Skin epidermis (tissue), 12 donors: ENCODE data around the gene NSMF.
A peak's percentile ranks its signal among the peaks of the same experiment; 100 is the strongest.

Experiments used
- H3K27ac ChIP-seq, 21 experiments: fragments of 200-600 bp; sonication (generic) in 11 of 21; one replicate each; pipeline ENCODE4 v1.5.0; 2020; ENCODE audit warnings: mild to moderate bottlenecking in 3 of 21, inconsistent platforms in 2 of 21, moderate library complexity in 2 of 21
- H3K4me3 ChIP-seq, 7 experiments: fragments of 200-600 bp; sonication (generic) in 2 of 7; one replicate each; pipeline ENCODE4 v1.5.0; 2020; ENCODE audit warnings: inconsistent platforms in 2 of 7, mild to moderate bottlenecking in 2 of 7, moderate library complexity in 1 of 7

Gene NSMF

DNA sequence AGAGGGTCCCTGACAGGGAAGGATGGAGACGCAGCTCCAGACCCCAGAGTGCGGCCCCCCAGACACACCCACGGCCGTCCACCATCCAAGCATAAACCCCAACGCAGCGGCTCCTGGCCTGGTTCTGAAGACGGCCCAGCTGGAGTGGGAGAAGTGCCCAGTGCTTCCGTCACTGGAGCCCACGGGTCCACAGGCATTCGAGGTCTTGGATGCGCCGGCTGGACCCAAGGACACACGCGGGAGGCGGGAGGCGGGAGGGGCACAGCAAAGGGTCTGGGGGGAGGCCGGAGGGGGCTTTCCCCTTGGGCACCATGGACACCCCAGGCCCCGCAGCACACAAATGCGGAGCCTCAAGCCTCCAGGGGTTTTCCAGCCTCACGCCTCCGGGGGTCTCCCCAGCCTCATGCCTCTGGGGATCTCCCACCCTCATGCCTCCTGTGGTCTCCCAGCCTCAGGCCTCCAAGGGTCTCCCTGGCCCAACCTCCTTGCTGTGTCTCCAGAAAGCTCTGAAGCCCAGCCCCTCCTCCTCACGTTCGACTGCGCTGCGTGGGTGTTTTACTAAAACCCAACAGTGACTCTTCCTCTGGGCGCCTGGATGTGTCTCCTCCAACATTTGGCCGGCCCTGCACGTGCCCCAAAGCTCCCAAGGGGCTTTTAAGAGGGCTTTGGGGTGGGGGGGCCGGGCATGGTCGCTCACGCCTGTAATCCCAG is 51.4 kb downstream of the NSMF start:
- peak overlapping the region in 3 of 7 experiments; percentile 20 to 25 (median 22) for H3K4me3 ChIP-seq
- peak overlapping the region in 6 of 21 experiments; percentile 10 to 66 (median 46) for H3K27ac ChIP-seq

DNA sequence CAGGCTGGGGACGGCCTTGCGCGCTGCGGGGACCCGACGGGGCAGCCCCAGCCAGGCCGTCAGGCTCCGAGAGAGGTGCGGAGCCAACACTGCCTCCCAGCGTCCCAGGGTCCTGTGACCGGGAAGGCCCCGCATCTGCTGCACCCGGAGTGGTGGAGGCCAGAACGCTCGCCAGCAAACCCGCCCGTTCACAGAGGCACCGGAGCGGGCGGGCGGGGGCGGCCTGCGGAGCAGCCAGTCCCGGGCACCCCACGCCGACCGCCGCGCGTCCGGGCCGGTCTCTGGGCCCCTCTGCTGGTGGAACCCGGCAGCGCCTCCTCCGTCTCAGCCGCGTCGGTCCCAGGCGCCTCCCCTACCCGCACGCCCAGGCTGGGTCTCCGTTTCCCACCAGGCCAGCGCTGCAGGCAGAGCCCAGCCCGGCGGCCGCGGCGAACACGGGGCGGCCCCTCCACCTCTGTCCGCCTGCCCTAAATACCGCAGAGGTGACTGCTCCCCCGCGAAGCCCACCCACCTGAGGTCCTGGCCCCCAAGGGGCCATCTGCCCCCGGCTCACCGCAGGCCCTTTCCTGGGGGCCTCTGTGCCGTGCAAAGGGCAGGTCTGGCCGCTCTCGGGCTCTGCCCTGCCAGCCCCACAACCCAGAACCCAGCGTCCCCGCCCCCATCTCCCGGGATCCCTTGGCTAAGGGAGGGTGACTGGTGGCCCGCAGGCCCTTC is 52.1 kb downstream of the NSMF start:
- Histone ChIP-seq H3K4me3 (peak overlapping the region; percentile 2 to 25 (median 19)), H3K27ac (peak overlapping the region in 12 of 21 experiments; percentile 10 to 66 (median 32))

DNA sequence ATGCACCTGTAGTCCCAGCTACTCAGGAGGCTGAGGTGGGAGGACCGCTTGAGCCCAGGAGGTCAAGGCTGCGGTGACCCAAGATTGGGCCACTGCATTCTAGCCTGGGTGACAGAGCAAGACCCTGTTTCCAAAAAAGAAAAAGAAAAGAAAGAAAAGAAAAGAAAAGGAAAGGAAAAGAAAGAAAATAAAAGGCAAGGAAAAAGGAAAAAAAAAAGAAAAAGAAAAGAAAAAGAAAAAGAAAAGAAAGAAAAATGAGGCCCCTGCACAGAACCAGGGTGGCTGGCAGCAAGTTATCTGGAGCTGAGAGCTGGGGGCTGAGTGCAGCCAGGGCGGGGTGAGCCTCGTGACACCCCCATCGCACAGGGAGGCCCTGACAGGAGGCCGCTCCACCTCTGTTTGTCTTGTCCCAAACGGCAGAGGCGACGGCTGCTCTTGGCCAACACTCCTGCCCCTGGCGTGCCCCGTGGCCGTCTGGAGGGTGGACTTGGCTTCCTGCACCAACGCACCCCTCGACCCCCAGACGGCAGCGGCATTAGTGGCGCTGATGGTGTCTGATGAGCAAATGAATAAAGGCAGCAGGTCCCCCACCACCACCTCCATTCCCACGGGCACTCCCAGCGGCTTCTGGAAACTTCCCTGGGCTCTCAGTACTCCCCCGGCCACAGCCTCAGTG is 52.9 kb downstream of the NSMF start:
- Histone ChIP-seq H3K27ac (peak overlapping the region in 8 of 21 experiments; percentile 18 to 66 (median 42)), H3K4me3 (peak overlapping the region in 4 of 7 experiments; percentile 2 to 22 (median 18))

DNA sequence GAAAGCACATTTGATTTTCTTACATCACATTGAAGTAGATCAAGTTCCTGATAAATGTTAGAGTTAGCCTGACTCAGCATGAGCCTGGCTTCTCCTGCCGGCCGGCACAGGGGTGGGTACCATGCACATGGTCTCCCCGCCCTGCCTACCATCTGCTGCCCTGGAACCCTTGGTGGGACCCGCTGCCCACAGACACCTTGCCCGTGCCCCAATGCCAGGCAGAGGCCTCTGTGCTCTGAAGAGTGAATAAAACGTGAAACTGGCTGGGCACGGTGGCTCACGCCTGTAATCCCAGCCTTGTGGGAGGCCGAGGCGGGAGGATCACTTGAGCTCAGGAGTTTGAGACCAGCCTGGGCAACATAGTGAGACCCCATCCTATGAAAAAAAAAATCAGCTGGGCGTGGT is 53.5 kb downstream of the NSMF start:
- H3K4me3 ChIP-seq: no peak overlapping the region

DNA sequence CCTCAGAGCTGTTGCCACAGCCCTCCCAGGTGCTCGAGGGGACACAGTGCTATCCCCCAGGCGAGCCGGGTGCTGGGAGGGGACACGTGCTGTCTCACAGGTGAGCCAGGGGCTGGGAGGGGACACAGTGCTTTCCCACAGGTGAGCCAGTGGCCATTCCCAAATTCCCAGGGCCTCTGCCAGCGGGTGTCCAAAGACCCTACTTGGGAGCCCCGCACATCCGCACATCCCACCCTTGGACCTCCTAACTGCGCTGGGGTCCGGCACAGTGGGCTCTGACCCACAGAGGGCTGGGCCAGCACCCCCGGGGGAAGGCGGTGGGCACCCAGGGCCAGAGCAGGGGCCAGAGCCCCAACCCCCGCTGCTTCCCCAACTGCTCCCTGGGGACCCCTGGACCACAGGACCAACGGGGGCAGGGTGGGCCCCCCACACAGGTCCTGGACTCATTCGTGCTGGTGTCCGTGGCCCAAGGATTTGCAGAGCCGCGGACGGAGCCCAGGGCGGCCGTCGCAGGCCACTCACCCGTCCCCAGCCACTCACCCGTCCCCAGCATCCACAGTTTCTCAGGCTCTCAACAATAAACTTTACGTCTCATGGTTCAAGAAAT is 54.1 kb downstream of the NSMF start:
- no peak overlapping the region for H3K4me3 ChIP-seq

More for the DNA sequence above, 53.5 kb downstream of the NSMF start:
- no peak overlapping the region for H3K27ac ChIP-seq

DNA sequence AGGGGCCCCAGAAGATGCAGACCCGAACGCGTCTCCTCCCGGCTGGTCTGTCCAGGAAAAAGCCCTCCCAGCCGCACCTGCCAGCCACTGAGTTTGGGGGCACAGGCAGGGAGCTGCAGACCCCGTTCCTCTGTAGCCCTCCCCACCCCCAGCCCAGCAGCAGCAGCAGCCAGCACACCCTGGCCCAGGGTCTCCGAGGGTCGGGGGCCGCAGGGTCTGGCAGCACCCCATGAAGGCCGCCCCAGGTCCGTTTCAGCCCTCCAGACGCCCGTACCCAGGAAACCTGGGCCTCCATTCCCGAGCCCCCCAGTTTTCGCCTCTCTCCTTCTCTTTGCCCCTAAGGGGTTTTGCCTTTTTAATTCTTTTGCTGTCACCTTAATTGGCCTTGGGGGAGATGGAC is 55.9 kb downstream of the NSMF start:
- Histone ChIP-seq H3K27ac (no peak overlapping the region), H3K4me3 (no peak overlapping the region)

More for the DNA sequence above, 54.1 kb downstream of the NSMF start:
- H3K27ac ChIP-seq: no peak overlapping the region

DNA sequence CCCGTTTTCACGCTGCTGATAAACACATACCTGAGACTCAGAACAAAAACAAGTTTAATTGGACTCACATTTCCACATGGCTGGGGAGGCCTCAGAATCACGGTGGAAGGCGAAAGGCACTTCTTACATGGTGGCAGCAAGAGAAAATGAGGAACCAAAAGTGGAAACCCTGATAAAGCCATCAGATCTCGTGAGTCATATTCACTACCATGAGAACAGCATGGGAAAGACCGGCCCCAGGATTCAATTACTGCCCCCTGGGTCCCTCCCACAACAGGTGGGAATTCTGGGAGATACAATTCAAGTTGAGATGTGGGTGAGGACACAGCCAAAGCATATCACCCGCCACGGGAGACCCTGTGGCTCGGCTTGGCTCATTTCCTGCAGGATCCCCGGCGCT is 56.4 kb downstream of the NSMF start:
- no peak overlapping the region for H3K4me3 ChIP-seq
- no peak overlapping the region for H3K27ac ChIP-seq

DNA sequence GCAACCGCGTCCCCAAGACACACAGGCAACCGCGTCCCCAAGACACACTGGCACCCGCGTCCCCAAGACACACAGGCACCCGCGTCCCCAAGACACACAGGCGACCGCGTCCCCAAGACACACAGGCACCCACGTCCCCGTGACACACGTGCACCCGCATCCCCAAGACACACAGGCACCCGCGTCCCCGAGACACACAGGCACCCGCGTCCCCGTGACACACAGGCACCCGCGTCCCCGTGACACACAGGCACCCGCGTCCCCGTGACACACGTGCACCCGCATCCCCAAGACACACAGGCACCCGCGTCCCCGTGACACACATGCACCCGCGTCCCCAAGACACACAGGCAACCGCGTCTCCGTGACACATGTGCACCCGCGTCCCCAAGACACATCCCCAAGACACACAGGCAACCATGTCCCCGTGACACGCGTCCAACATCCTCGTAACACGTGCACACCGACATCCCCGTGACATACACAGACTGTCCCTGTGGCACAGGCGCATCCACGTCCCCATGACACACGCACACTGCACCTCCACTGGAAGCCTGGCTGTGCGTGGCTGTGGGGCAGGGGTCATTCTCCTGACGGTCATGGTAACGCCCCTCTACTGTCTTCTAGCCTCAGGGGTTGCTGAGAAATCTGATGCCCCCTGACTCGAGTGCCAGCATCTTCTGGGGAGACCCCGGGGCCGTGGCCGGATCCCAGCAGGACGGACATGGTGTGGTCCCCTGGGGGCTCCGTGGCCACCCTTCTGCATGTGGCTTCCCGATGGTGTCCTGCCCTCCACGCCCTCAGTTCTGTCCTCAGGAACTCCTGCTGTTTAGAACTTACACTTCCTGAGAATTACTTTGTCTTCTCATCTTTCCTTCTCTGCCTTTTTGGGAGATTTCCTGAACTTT is 60.3 kb downstream of the NSMF start:
- Histone ChIP-seq H3K4me3 (no peak overlapping the region), H3K27ac (no peak overlapping the region)

DNA sequence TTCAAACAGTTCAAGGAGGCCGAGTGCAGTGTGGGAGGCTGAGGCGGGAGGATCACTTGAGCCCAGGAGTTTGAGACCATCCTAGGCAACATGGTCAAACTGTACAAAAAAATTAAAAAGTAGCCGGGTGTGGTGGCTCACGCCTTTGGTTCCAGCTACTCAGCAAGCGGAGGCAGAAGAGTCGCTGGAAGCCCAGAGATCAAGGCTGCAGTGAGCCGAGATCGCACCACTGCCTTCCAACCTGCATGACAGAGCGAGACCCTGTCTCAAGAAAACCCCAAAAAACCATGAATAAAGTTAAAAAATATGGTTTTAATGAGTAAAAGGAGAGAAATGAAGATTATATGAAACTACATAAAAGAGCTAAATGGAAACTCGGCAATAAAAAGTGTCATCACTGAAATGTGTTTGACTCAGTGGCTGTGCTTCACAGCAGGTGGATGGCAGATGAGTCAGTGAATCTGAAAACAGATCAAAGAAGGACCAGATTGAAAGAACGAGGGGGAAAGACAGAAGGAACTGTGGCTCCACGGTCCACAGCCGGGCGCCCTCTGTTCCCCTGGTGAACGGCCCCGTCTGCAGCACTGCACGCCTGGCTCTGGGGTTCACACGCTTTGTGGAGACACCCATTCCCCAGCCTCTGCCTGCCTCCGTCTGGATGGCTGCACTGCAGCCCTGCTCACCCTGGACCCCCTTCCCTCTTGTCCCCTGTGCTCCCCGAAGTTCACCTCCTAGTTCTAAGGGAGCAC is 61.3 kb downstream of the NSMF start:
- H3K4me3 ChIP-seq: no peak overlapping the region
- no peak overlapping the region for H3K27ac ChIP-seq
